SK-N-SH (cell line): ENCODE results near the gene ENTPD1. TPM values are rescaled to one million over a fixed set of nuclear protein-coding genes. Genes with fewer than 3 reads are reported as not detected.

Experiments used
- CTCF ChIA-PET: fragments of 300-600, 350-600 bp; formaldehyde crosslinking; extraction: SDS; loops from one replicate; lab custom pipeline; 2021; lab: Yijun Ruan, JAX
- POLR2A ChIA-PET: fragments of 350-600 bp; sonication (Branson Sonifier 250); formaldehyde crosslinking; extraction: SDS; loops from one replicate; lab custom pipeline; 2020; ENCODE audit warnings: antibody characterized with exemption, inconsistent platforms; lab: Yijun Ruan, JAX
- DNase-seq: peaks from one replicate; pipeline ENCODE4 v3.0.0; 2012
- H2AFZ ChIP-seq: fragments of 200-600 bp; sonication (generic); 2 replicates; pipeline ENCODE4 v1.8.1; 2016; ENCODE audit warnings: antibody characterized with exemption, mild to moderate bottlenecking, low read depth
- H3F3A ChIP-seq: fragments of 200-600 bp; sonication (generic); replicated peaks from 2 replicates; pipeline ENCODE3; 2016; ENCODE audit warnings: antibody characterized with exemption, mild to moderate bottlenecking; ENCODE audit not compliant: insufficient read depth
- H3K27ac ChIP-seq, 2 experiments: fragments of 200-500 bp in 1 of 2; fragments of 200-600 bp in 1 of 2; sonication (Bioruptor generic) in 1 of 2; sonication (generic), shearing (Covaris generic) in 1 of 2; 2 replicates each; pipeline versions ENCODE4 v1.5.1 to v1.6.1; 2014 to 2016; ENCODE audit warnings: low read depth in 2 of 2, inconsistent platforms in 1 of 2, low read length in 1 of 2, mild to moderate bottlenecking in 1 of 2, mixed read lengths in 1 of 2
- H3K27me3 ChIP-seq: fragments of 200-600 bp; sonication (generic), shearing (Covaris generic); 2 replicates; pipeline ENCODE4 v1.6.1; 2016; ENCODE audit warnings: mixed run types; ENCODE audit not compliant: insufficient read depth
- H3K36me3 ChIP-seq, 2 experiments: fragments of 200-500 bp in 1 of 2; fragments of 200-600 bp in 1 of 2; sonication (Bioruptor generic) in 1 of 2; sonication (generic) in 1 of 2; replicated peaks in 1 of 2; 2 replicates each; pipeline versions ENCODE3 to v1.5.1; 2014 to 2016; ENCODE audit warnings: low read length in 1 of 2, mild to moderate bottlenecking in 1 of 2; ENCODE audit not compliant: insufficient read depth in 2 of 2, control insufficient read depth in 1 of 2
- H3K4me1 ChIP-seq, 2 experiments: fragments of 200-500 bp in 1 of 2; fragments of 200-600 bp in 1 of 2; sonication (Bioruptor generic) in 1 of 2; sonication (generic), shearing (Covaris generic) in 1 of 2; 2 replicates each; pipeline versions ENCODE4 v1.5.1 to v1.6.1; 2014 to 2016; ENCODE audit warnings: low read depth in 1 of 2, low read length in 1 of 2, mixed run types in 1 of 2; ENCODE audit not compliant: insufficient read depth in 2 of 2, control insufficient read depth in 1 of 2
- H3K4me2 ChIP-seq: fragments of 200-600 bp; sonication (generic), shearing (Covaris generic); 2 replicates; pipeline ENCODE4 v1.6.1; 2017; ENCODE audit warnings: mixed run types
- H3K4me3 ChIP-seq, 2 experiments: fragments of 200-500 bp in 1 of 2; fragments of 200-600 bp in 1 of 2; sonication (Bioruptor generic) in 1 of 2; sonication (generic), shearing (Covaris generic) in 1 of 2; 2 replicates each; pipeline versions ENCODE4 v1.5.1 to v1.8.1; 2014 to 2016; ENCODE audit warnings: low read depth in 2 of 2, inconsistent platforms in 1 of 2, low read length in 1 of 2, mild to moderate bottlenecking in 1 of 2, mixed read lengths in 1 of 2, moderate library complexity in 1 of 2
- H3K79me2 ChIP-seq: fragments of 200-600 bp; sonication (generic); 2 replicates; pipeline ENCODE4 v1.8.1; 2017; ENCODE audit warnings: mild to moderate bottlenecking; ENCODE audit not compliant: insufficient read depth
- H3K9ac ChIP-seq: fragments of 200-600 bp; sonication (generic); 2 replicates; pipeline ENCODE4 v1.6.1; 2017; ENCODE audit warnings: mixed run types
- H3K9me2 ChIP-seq: fragments of 200-600 bp; sonication (generic); 2 replicates; pipeline ENCODE4 v1.6.1; 2017; ENCODE audit warnings: mixed run types
- H3K9me3 ChIP-seq: fragments of 200-600 bp; sonication (generic); 2 replicates; pipeline ENCODE4 v1.6.1; 2017; ENCODE audit warnings: mixed run types, mild to moderate bottlenecking, moderate library complexity
- H4K20me1 ChIP-seq: fragments of 200-600 bp; sonication (generic); 2 replicates; pipeline ENCODE4 v1.6.1; 2017; ENCODE audit warnings: mild to moderate bottlenecking, mixed run types; ENCODE audit not compliant: insufficient read depth
- CHD2 ChIP-seq: fragments of 150-350 bp; IDR thresholded peaks from 2 replicates; pipeline ENCODE4 v1.6.1; 2018; ENCODE audit warnings: low read length; ENCODE audit not compliant: partially characterized antibody
- EZH2phosphoT487 ChIP-seq: fragments of 200-600 bp; sonication (generic); IDR thresholded peaks from 2 replicates; pipeline ENCODE4 v1.6.1; 2017; ENCODE audit warnings: low read depth, mixed run types, mild to moderate bottlenecking, antibody characterized with exemption, moderate library complexity, borderline replicate concordance
- FOSL2 ChIP-seq: IDR thresholded peaks from 2 replicates; pipeline ENCODE4 v1.4.0; 2012; ENCODE audit warnings: low read depth, mild to moderate bottlenecking, moderate library complexity, borderline replicate concordance
- FOXJ3 ChIP-seq: sonication (generic); formaldehyde crosslinking; IDR thresholded peaks from 2 replicates; pipeline ENCODE4 v1.5.1; 2020; ENCODE audit warnings: mild to moderate bottlenecking, missing genetic modification reagents
- FOXM1 ChIP-seq: IDR thresholded peaks from 2 replicates; pipeline ENCODE4 v1.4.0; 2012; ENCODE audit warnings: low read depth, mild to moderate bottlenecking
- GABPA ChIP-seq: IDR thresholded peaks from 2 replicates; pipeline ENCODE4 v1.4.0; 2012; ENCODE audit warnings: low read depth, mild to moderate bottlenecking
- GATA2 ChIP-seq: sonication (generic); formaldehyde crosslinking; IDR thresholded peaks from 2 replicates; pipeline ENCODE4 v1.5.0; 2020; ENCODE audit warnings: mild to moderate bottlenecking, missing genetic modification reagents
- JUND ChIP-seq: IDR thresholded peaks from 2 replicates; pipeline ENCODE4 v1.4.0; 2012
- MEF2A ChIP-seq: IDR thresholded peaks from 2 replicates; pipeline ENCODE4 v1.4.0; 2012; ENCODE audit warnings: low read depth, borderline replicate concordance
- NFIC ChIP-seq: IDR thresholded peaks from 2 replicates; pipeline ENCODE4 v1.4.0; 2012; ENCODE audit warnings: borderline replicate concordance
- POLR2AphosphoS5 ChIP-seq: IDR thresholded peaks from 2 replicates; pipeline ENCODE4 v1.6.1; 2012; ENCODE audit warnings: low read depth, low read length
- REST ChIP-seq: IDR thresholded peaks from 2 replicates; pipeline ENCODE4 v1.6.1; 2012; ENCODE audit warnings: mild to moderate bottlenecking, low read depth, low read length, moderate library complexity
- RFX5 ChIP-seq: IDR thresholded peaks from 2 replicates; pipeline ENCODE4 v1.6.1; 2012; ENCODE audit warnings: mild to moderate bottlenecking, improper control_type of control experiment, low read length
- SIN3A ChIP-seq: IDR thresholded peaks from 2 replicates; pipeline ENCODE4 v1.6.1; 2012; ENCODE audit warnings: low read depth, mild to moderate bottlenecking, low read length, moderate library complexity, borderline replicate concordance
- SMC3 ChIP-seq: IDR thresholded peaks from 2 replicates; pipeline ENCODE4 v1.6.1; 2012; ENCODE audit warnings: low read depth, low read length, improper control_type of control experiment
- USF1 ChIP-seq: IDR thresholded peaks from 2 replicates; pipeline ENCODE4 v1.4.0; 2012; ENCODE audit warnings: low read depth, borderline replicate concordance
- ZBTB33 ChIP-seq: IDR thresholded peaks from 2 replicates; pipeline ENCODE4 v1.4.0; 2012; ENCODE audit warnings: low read depth, borderline replicate concordance
- WGBS: methylation state at CpG from one replicate; pipeline ENCODE4 v1.1.6; 2017; ENCODE audit warnings: low lambda C conversion rate; 5-methylcytosine and 5-hydroxymethylcytosine counted together
- polyA plus RNA-seq, 3 experiments: library from polyadenylated mRNA; depleted of rRNA; stranded (reverse); fragments of >200 nt; gene quantifications; 2 replicates each; pipeline ENCODE4 v1.2.3, GENCODE V29; 2012
- TF ChIP-seq, protein P1 (sequence below): fragments of 200-600 bp; sonication (generic); IDR thresholded peaks from 2 replicates; pipeline ENCODE4 v1.6.1; 2017; ENCODE audit warnings: antibody characterized with exemption, mild to moderate bottlenecking, moderate library complexity
- TF ChIP-seq, protein P2 (sequence below): fragments of 150-350 bp; IDR thresholded peaks from 2 replicates; pipeline ENCODE4 v1.6.1; 2017; ENCODE audit warnings: antibody characterized with exemption, low read length, low read depth, borderline replicate concordance
- TF ChIP-seq, protein P3 (sequence below): IDR thresholded peaks from 2 replicates; pipeline ENCODE4 v1.4.0; 2012; ENCODE audit warnings: low read depth
- TF ChIP-seq, protein P4 (sequence below): IDR thresholded peaks from 2 replicates; pipeline ENCODE4; 2012

The ENTPD1 gene
- polyA plus RNA-seq, 1 of the 3 experiments (the other 2 are of a cell fraction) = 0.02 TPM

GRCh38 chr10:95783741-95784140, 27.8 kb downstream of the ENTPD1 start (continued):
- TF ChIP-seq, protein P1, sequence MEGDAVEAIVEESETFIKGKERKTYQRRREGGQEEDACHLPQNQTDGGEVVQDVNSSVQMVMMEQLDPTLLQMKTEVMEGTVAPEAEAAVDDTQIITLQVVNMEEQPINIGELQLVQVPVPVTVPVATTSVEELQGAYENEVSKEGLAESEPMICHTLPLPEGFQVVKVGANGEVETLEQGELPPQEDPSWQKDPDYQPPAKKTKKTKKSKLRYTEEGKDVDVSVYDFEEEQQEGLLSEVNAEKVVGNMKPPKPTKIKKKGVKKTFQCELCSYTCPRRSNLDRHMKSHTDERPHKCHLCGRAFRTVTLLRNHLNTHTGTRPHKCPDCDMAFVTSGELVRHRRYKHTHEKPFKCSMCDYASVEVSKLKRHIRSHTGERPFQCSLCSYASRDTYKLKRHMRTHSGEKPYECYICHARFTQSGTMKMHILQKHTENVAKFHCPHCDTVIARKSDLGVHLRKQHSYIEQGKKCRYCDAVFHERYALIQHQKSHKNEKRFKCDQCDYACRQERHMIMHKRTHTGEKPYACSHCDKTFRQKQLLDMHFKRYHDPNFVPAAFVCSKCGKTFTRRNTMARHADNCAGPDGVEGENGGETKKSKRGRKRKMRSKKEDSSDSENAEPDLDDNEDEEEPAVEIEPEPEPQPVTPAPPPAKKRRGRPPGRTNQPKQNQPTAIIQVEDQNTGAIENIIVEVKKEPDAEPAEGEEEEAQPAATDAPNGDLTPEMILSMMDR = no peak
- TF ChIP-seq POLR2AphosphoS5 (no peak), ZBTB33 (no peak), SIN3A (no peak), NFIC (no peak), FOSL2 (no peak), GABPA (no peak)
- TF ChIP-seq, protein P2, sequence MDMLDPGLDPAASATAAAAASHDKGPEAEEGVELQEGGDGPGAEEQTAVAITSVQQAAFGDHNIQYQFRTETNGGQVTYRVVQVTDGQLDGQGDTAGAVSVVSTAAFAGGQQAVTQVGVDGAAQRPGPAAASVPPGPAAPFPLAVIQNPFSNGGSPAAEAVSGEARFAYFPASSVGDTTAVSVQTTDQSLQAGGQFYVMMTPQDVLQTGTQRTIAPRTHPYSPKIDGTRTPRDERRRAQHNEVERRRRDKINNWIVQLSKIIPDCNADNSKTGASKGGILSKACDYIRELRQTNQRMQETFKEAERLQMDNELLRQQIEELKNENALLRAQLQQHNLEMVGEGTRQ = no peak

DNA sequence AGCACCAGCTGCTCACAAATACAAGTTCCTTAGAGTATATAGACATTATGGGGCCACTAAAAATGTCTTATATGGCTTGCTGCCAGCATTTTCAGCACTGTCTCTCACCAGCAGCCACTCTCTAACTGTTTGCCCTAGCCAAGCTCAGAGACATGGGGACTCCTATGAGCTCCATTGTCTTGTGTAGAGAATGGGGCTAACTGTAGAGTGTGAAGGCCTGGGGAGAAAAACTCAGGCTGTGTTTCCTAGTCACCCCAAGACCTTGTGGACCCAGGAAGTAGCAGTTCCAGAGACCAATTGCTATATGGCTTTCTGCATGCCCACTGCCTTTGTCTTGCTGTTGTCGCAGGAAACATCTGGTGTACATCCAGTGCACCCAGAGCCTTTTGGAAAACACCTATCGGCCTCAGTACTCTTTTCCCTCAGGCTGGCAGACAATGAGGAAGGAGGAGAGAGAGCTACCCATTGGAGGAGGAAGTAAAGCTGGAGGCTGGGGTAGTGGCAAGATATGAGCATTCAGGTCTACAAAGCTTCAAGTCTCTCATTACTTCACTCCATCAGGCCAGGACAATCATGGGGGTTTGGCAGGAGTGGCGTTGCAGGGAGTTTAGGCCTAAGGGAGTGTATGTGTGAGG, 28.4 kb downstream of the ENTPD1 start:
- no peak overlapping the region for H3K9ac ChIP-seq
- CTCF ChIA-PET = interaction anchor here (1.0 kb wide), 1 partner anchor 111 kb away, joined by 3 read pairs; no protein-coding TSS in a partner anchor
- DNase-seq = no peak
- no peaks in the 10 kb centered on the region for H4K20me1 ChIP-seq
- H3K4me3 ChIP-seq = no peak overlapping the region
- H3K27ac ChIP-seq = no peak overlapping the region
- POLR2A ChIA-PET = no interaction called here
- H3K36me3 ChIP-seq = no peaks in the 10 kb centered on the region
- no peaks in the 10 kb centered on the region for H3K9me2 ChIP-seq
- no peaks in the 10 kb centered on the region for H3K79me2 ChIP-seq
- 44% methylated on average over 3 of the region's 3 CpGs for WGBS
- no peak overlapping the region for H3K4me2 ChIP-seq
- H3K27me3 ChIP-seq = no peaks in the 10 kb centered on the region
- H3F3A ChIP-seq = peaks cover 6% of the 10 kb centered on the region
- no peaks in the 10 kb centered on the region for H3K9me3 ChIP-seq
- TF ChIP-seq REST (no peak), RFX5 (no peak), SMC3 (no peak), USF1 (no peak), FOXJ3 (CRISPR knock-in tag) (no peak), EZH2phosphoT487 (no peak), JUND (no peak), GATA2 (CRISPR knock-in tag) (no peak), CHD2 (no peak), MEF2A (no peak), FOXM1 (no peak), GABPA (no peak)
- TF ChIP-seq, protein P3, sequence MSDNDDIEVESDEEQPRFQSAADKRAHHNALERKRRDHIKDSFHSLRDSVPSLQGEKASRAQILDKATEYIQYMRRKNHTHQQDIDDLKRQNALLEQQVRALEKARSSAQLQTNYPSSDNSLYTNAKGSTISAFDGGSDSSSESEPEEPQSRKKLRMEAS = no peak
- TF ChIP-seq, protein P4, sequence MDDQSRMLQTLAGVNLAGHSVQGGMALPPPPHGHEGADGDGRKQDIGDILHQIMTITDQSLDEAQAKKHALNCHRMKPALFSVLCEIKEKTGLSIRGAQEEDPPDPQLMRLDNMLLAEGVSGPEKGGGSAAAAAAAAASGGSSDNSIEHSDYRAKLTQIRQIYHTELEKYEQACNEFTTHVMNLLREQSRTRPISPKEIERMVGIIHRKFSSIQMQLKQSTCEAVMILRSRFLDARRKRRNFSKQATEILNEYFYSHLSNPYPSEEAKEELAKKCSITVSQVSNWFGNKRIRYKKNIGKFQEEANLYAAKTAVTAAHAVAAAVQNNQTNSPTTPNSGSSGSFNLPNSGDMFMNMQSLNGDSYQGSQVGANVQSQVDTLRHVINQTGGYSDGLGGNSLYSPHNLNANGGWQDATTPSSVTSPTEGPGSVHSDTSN = no peak
- H2AFZ ChIP-seq = no peak overlapping the region
- H3K4me1 ChIP-seq = peaks cover 0 to 3% of the 10 kb centered on the region in 2 experiments; a peak in 1 of 4 replicates
